H1 (cell line): Measurements from ENCODE around the gene ACVR1. TPM values are rescaled to one million over a fixed set of nuclear protein-coding genes. Genes with fewer than 3 reads are reported as not detected.
"Not testable (repeated sequence)": the region's sequence is repeated elsewhere in the genome, so short reads cannot be mapped to it uniquely, and the experiment has no call there.

Experiments
- CTCF ChIA-PET: fragments of 300-600 bp; sonication (Branson Sonifier 250); formaldehyde crosslinking; loops from one replicate; lab custom pipeline; 2021; ENCODE audit not compliant: partially characterized antibody; lab: Charles Lee
- POLR2A ChIA-PET: fragments of 300-600 bp; sonication (Branson Sonifier 250); formaldehyde crosslinking; loops from one replicate; lab custom pipeline; 2021; ENCODE audit warnings: inconsistent platforms; ENCODE audit not compliant: partially characterized antibody; lab: Charles Lee
- DNase-seq, 2 experiments: peaks; one replicate each; pipeline versions ENCODE4 v3.0.0 to v3.0.0-alpha.2; 2010 to 2022; ENCODE audit warnings: low spot score in 2 of 2, low read depth in 1 of 2, mixed read lengths in 1 of 2
- FAIRE-seq: peaks from 2 replicates; lab custom pipeline; 2011; peaks lifted over from hg19 to GRCh38; lab: Jason Lieb, UNC
- H2AFZ ChIP-seq: 2 replicates; pipeline ENCODE4 v1.8.1; 2012; ENCODE audit warnings: low read length, inconsistent platforms
- H2AK5ac ChIP-seq: 2 replicates; pipeline ENCODE4 v1.6.1; 2013; ENCODE audit warnings: low read depth, low read length
- H2BK120ac ChIP-seq: replicated peaks from 2 replicates; pipeline ENCODE3; 2013; ENCODE audit warnings: low read depth, low read length, inconsistent platforms
- H2BK12ac ChIP-seq: 2 replicates; pipeline ENCODE4 v1.6.1; 2013; ENCODE audit warnings: low read depth, low read length
- H2BK15ac ChIP-seq: 2 replicates; pipeline ENCODE4 v1.6.1; 2013; ENCODE audit warnings: low read length
- H2BK20ac ChIP-seq: 2 replicates; pipeline ENCODE4 v1.6.1; 2013; ENCODE audit warnings: low read length
- H2BK5ac ChIP-seq: 2 replicates; pipeline ENCODE4 v1.6.1; 2013; ENCODE audit warnings: low read depth, low read length
- H3K14ac ChIP-seq: 2 replicates; pipeline ENCODE4 v1.6.1; 2013; ENCODE audit warnings: inconsistent platforms; ENCODE audit not compliant: insufficient read length
- H3K18ac ChIP-seq: 2 replicates; pipeline ENCODE4 v1.6.1; 2013; ENCODE audit warnings: low read length; ENCODE audit errors: extremely low read depth
- H3K23ac ChIP-seq: 2 replicates; pipeline ENCODE4 v1.6.1; 2013; ENCODE audit warnings: inconsistent platforms; ENCODE audit not compliant: insufficient read length
- H3K23me2 ChIP-seq: 2 replicates; pipeline ENCODE4 v1.6.1; 2013; ENCODE audit warnings: low read depth, low read length
- H3K27ac ChIP-seq: 2 replicates; pipeline ENCODE4 v1.6.1; 2011; ENCODE audit warnings: low read depth, low read length, inconsistent platforms
- H3K27me3 ChIP-seq, 4 experiments: replicated peaks in 1 of 4; 1 replicate in 1 of 4; 2 replicates in 3 of 4; pipeline versions ENCODE4 v1.6.1 to v1.8.1; 2011 to 2013; ENCODE audit warnings: low read length in 3 of 4, mild to moderate bottlenecking in 3 of 4, inconsistent platforms in 2 of 4, mixed read lengths in 2 of 4, moderate library complexity in 1 of 4; ENCODE audit not compliant: control insufficient read depth in 3 of 4, insufficient read depth in 3 of 4; ENCODE audit errors: extremely low read depth in 1 of 4
- H3K36me3 ChIP-seq, 4 experiments: 2 replicates each; pipeline versions ENCODE4 v1.6.1 to v1.8.1; 2011 to 2013; ENCODE audit warnings: mild to moderate bottlenecking in 4 of 4, low read length in 3 of 4, moderate library complexity in 2 of 4, control low read depth in 1 of 4, inconsistent platforms in 1 of 4; ENCODE audit not compliant: insufficient read depth in 4 of 4, control insufficient read depth in 2 of 4
- H3K4ac ChIP-seq: replicated peaks from 2 replicates; pipeline ENCODE3; 2013; ENCODE audit warnings: low read length, low read depth, mixed read lengths, inconsistent platforms; ENCODE audit not compliant: insufficient read length
- H3K4me1 ChIP-seq, 4 experiments: replicated peaks in 1 of 4; 1 replicate in 1 of 4; 2 replicates in 3 of 4; pipeline versions ENCODE4 v1.6.1 to v1.8.1; 2011 to 2013; ENCODE audit warnings: low read length in 3 of 4, inconsistent platforms in 2 of 4, mixed read lengths in 1 of 4; ENCODE audit not compliant: insufficient read depth in 4 of 4, control insufficient read depth in 3 of 4
- H3K4me2 ChIP-seq, 2 experiments: 2 replicates each; pipeline versions ENCODE4 v1.6.1 to v1.8.1; 2011 to 2013; ENCODE audit warnings: low read depth in 2 of 2, low read length in 2 of 2, control low read depth in 1 of 2, inconsistent platforms in 1 of 2, mild to moderate bottlenecking in 1 of 2; ENCODE audit not compliant: insufficient read depth in 1 of 2
- H3K4me3 ChIP-seq, 4 experiments: fragments of 200-600, 300-600 bp in 1 of 4; sonication (generic), shearing (Covaris generic), sonication (Bioruptor Twin) in 1 of 4; 2 replicates each; pipeline versions ENCODE4 v1.5.1 to v1.8.1; 2011 to 2016; ENCODE audit warnings: low read length in 4 of 4, low read depth in 3 of 4, control low read depth in 2 of 4, inconsistent platforms in 2 of 4, mild to moderate bottlenecking in 2 of 4, mixed read lengths in 1 of 4, moderate library complexity in 1 of 4; ENCODE audit not compliant: insufficient read depth in 2 of 4; ENCODE audit errors: extremely low read depth in 1 of 4
- H3K56ac ChIP-seq: replicated peaks from 2 replicates; pipeline ENCODE3; 2013; ENCODE audit warnings: low read depth, mild to moderate bottlenecking, mixed read lengths, low read length, inconsistent platforms; ENCODE audit not compliant: insufficient read length
- H3K79me1 ChIP-seq: 2 replicates; pipeline ENCODE4 v1.6.1; 2013; ENCODE audit warnings: low read depth, low read length, control low read depth
- H3K79me2 ChIP-seq, 2 experiments: 2 replicates each; pipeline versions ENCODE4 v1.6.1 to v1.8.1; 2012 to 2013; ENCODE audit warnings: low read length in 2 of 2, mild to moderate bottlenecking in 2 of 2, inconsistent platforms in 1 of 2; ENCODE audit not compliant: insufficient read depth in 2 of 2, control insufficient read depth in 1 of 2
- H3K9ac ChIP-seq, 4 experiments: replicated peaks in 1 of 4; 1 replicate in 1 of 4; 2 replicates in 3 of 4; pipeline versions ENCODE4 v1.6.1 to v1.8.1; 2011 to 2013; ENCODE audit warnings: low read depth in 3 of 4, low read length in 3 of 4, control low read depth in 2 of 4, mild to moderate bottlenecking in 2 of 4, moderate library complexity in 2 of 4, inconsistent platforms in 1 of 4; ENCODE audit errors: extremely low read depth in 1 of 4
- H3K9me3 ChIP-seq, 2 experiments: 2 replicates each; pipeline versions ENCODE4 v1.6.1 to v1.8.1; 2012 to 2013; ENCODE audit warnings: mild to moderate bottlenecking in 2 of 2, moderate library complexity in 2 of 2, control low read depth in 1 of 2, inconsistent platforms in 1 of 2, low read depth in 1 of 2, low read length in 1 of 2, mixed read lengths in 1 of 2; ENCODE audit not compliant: insufficient read depth in 2 of 2
- H4K20me1 ChIP-seq, 2 experiments: replicated peaks in 1 of 2; 2 replicates each; pipeline versions ENCODE3 to v1.8.1; 2011 to 2013; ENCODE audit warnings: inconsistent platforms in 2 of 2, low read length in 2 of 2, mild to moderate bottlenecking in 1 of 2; ENCODE audit not compliant: insufficient read depth in 2 of 2, control insufficient read depth in 1 of 2
- H4K5ac ChIP-seq: 2 replicates; pipeline ENCODE4 v1.6.1; 2013; ENCODE audit warnings: low read length, low read depth, mixed read lengths, inconsistent platforms; ENCODE audit not compliant: insufficient read length
- H4K8ac ChIP-seq: 2 replicates; pipeline ENCODE4 v1.8.0; 2013; ENCODE audit warnings: mild to moderate bottlenecking, moderate library complexity, low read length, inconsistent platforms; ENCODE audit not compliant: insufficient read depth; ENCODE audit errors: extremely low read depth
- H4K91ac ChIP-seq: replicated peaks from 2 replicates; pipeline ENCODE3; 2013; ENCODE audit warnings: low read length, mixed read lengths, inconsistent platforms; ENCODE audit not compliant: insufficient read length
- WGBS, 2 experiments: shearing (Covaris generic) in 1 of 2; methylation state at CpG; one replicate each; pipeline versions ENCODE4 v1.1.6 to v1.1.7; 2013 to 2015; ENCODE audit warnings: low lambda C conversion rate in 2 of 2, mixed read lengths in 2 of 2, inconsistent platforms in 1 of 2, low coverage in 1 of 2, missing lambda C conversion rate in 1 of 2; ENCODE audit not compliant: insufficient replicate concordance in 2 of 2, insufficient coverage in 1 of 2, insufficient read length in 1 of 2; ENCODE audit errors: extremely low coverage in 1 of 2, missing lambda C conversion rate in 1 of 2; 5-methylcytosine and 5-hydroxymethylcytosine counted together
- polyA plus RNA-seq, 7 experiments: library from polyadenylated mRNA; depleted of rRNA in 3 of 7; stranded (reverse) in 5 of 7; unstranded in 2 of 7; fragments of >200 nt in 5 of 7; fragments of 200-250 nt in 2 of 7; gene quantifications; 1 replicate in 5 of 7; 2 replicates in 1 of 7; 4 replicates in 1 of 7; pipeline versions ENCODE4 v1.2.1 to v1.2.3, GENCODE V29; 2011 to 2013; ENCODE audit warnings: missing spikeins in 2 of 7, mixed read lengths in 2 of 7
- total RNA-seq: library from RNA; stranded (reverse); fragmentation: NEBNext Ultra II Directional; extraction: Animal tissue kit (Norgen Biotek cat#: 25700); gene quantifications from 2 replicates; pipeline ENCODE4 v1.2.1, GENCODE V29; 2021

The ACVR1 gene
- total and polyA plus RNA-seq, 2 of the 8 experiments (the other 6 are each of a cell fraction or from before 2014, with no cell fraction given): 8.5 to 17.7 TPM

GRCh38 chr2:157756447-157756846 is 119.7 kb downstream of the ACVR1 start:
- not testable (repeated sequence) for H3K23me2 ChIP-seq, H3K14ac ChIP-seq

More at GRCh38 chr2:157756447-157756846, 119.7 kb downstream of the ACVR1 start:
- H2BK5ac ChIP-seq, H4K91ac ChIP-seq, POLR2A ChIA-PET, H2AK5ac ChIP-seq, H4K5ac ChIP-seq, H3K27ac ChIP-seq, FAIRE-seq, H2BK15ac ChIP-seq, H3K36me3 ChIP-seq, CTCF ChIA-PET, H4K20me1 ChIP-seq, H3K79me1 ChIP-seq, H3K79me2 ChIP-seq, H3K27me3 ChIP-seq, H4K8ac ChIP-seq, H3K56ac ChIP-seq, H3K4me1 ChIP-seq, H3K4me2 ChIP-seq, H3K9me3 ChIP-seq, H2BK120ac ChIP-seq, H3K23ac ChIP-seq, H2AFZ ChIP-seq, H3K4ac ChIP-seq, H3K9ac ChIP-seq, H2BK20ac ChIP-seq, H3K4me3 ChIP-seq, H2BK12ac ChIP-seq, DNase-seq, H3K18ac ChIP-seq: not testable (repeated sequence)
- 92% methylated on average over 5 of the region's 5 CpGs; no CpG with 5 or more reads in 1 of the 2 experiments for WGBS, 2 experiments
